ENCODE results near the gene CCDC18.

- TF ChIP-seq CTCF (IDR thresholded peaks at IDR 0.05) = no peak
- TF ChIP-seq POLR2A (IDR thresholded peaks at IDR 0.05) = no peak
Measured at GRCh38 chr1:93205892-93206566, 25.5 kb downstream of the CCDC18 start.

Data from adrenal gland (tissue), 5 donors.